ENCODE data around the gene FALEC.

DNA sequence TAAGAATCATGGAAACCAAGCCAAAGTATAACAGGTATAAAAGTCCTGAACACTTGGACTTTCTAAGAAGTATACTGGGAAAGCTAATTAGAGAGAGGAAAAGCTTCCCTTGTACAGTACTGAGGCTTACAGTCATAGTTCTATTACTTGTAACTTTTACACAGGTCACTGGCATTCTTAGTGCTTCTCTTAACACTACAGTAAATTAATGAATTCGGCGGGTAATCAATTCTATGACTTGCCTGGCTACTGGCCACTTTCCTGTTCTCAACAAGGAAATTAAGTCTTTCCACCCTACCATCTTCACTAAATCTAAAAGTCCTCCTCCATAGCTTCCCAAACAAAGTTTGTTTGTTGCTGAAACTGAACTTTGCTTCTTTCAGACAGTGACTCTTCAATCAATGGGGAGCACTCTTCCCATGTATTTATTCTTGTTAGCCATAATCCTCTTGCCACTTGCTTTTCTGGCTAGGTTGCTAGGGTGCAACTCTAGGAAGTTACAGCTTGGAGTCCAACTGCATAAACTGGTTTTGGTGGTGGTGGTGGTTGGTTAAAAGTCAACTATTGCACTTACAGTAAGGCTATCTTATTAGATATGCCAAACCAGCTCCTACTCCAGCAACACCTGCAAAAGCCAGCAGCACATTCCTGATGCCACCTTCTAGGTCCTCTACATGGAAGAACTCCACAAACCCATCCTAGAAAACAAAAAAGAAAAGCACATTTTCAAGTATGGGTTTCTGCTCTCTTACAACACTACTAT, 61.4 kb downstream of the FALEC start:
- TF ChIP-seq POLR2A (IDR thresholded peaks at IDR 0.05): no peak
- TF ChIP-seq, protein P1, sequence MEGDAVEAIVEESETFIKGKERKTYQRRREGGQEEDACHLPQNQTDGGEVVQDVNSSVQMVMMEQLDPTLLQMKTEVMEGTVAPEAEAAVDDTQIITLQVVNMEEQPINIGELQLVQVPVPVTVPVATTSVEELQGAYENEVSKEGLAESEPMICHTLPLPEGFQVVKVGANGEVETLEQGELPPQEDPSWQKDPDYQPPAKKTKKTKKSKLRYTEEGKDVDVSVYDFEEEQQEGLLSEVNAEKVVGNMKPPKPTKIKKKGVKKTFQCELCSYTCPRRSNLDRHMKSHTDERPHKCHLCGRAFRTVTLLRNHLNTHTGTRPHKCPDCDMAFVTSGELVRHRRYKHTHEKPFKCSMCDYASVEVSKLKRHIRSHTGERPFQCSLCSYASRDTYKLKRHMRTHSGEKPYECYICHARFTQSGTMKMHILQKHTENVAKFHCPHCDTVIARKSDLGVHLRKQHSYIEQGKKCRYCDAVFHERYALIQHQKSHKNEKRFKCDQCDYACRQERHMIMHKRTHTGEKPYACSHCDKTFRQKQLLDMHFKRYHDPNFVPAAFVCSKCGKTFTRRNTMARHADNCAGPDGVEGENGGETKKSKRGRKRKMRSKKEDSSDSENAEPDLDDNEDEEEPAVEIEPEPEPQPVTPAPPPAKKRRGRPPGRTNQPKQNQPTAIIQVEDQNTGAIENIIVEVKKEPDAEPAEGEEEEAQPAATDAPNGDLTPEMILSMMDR (IDR thresholded peaks at IDR 0.05): no peak

Data from lower leg skin (tissue), 3 donors.